ENCODE results near the gene HIPK2.

The HIPK2 gene

DNA sequence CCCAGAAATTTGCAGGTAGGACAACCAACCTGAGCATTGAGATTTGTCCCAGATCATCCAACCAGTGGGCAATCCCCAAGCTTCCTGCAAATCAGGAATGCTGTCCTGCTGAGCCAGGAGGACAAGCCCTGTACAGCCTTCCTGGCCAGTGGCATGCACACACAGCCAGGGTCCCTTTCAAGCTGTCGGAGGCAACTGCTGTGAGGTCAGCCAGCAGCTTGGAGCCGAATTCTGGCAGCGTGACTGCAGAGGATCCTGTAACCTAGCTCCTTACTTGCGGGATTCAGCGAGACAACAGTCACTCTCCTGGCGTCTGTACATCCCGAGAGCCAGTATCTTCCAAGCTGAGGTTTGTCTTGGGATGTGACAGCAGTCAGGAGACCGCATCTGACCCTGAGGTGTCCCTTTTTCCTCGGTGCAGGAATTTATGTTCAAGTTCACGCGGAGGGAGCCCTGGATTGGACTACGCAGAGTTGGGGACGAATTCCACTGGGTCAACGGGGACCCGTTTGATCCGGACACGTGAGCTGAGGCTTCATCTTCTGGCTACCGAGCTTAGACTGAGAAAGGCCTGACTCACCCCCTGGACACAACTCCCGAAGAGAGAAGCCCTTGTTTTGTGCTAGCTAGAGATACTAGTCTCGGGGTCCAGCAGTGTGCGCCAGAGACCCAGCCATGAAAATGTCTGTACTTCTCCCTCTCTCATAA is 236.0 kb downstream of the HIPK2 start:
- TF ChIP-seq, protein P1, sequence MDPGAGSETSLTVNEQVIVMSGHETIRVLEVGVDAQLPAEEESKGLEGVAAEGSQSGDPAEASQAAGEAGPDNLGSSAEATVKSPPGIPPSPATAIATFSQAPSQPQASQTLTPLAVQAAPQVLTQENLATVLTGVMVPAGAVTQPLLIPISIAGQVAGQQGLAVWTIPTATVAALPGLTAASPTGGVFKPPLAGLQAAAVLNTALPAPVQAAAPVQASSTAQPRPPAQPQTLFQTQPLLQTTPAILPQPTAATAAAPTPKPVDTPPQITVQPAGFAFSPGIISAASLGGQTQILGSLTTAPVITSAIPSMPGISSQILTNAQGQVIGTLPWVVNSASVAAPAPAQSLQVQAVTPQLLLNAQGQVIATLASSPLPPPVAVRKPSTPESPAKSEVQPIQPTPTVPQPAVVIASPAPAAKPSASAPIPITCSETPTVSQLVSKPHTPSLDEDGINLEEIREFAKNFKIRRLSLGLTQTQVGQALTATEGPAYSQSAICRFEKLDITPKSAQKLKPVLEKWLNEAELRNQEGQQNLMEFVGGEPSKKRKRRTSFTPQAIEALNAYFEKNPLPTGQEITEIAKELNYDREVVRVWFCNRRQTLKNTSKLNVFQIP (CRISPR knock-in tag; IDR thresholded peaks at IDR 0.05; ENCODE audit: borderline replicate concordance, low read depth) = no peak
- TF ChIP-seq CSDC2 (CRISPR knock-in tag; IDR thresholded peaks at IDR 0.05) (no peak), ESRRG (CRISPR knock-in tag; IDR thresholded peaks at IDR 0.05) (no peak), TOX (CRISPR knock-in tag; IDR thresholded peaks at IDR 0.05; ENCODE audit: borderline replicate concordance) (no peak), OSR1 (CRISPR knock-in tag; IDR thresholded peaks at IDR 0.05) (no peak), ZC3H10 (CRISPR knock-in tag; IDR thresholded peaks at IDR 0.05) (no peak)
- TF ChIP-seq, protein P2, sequence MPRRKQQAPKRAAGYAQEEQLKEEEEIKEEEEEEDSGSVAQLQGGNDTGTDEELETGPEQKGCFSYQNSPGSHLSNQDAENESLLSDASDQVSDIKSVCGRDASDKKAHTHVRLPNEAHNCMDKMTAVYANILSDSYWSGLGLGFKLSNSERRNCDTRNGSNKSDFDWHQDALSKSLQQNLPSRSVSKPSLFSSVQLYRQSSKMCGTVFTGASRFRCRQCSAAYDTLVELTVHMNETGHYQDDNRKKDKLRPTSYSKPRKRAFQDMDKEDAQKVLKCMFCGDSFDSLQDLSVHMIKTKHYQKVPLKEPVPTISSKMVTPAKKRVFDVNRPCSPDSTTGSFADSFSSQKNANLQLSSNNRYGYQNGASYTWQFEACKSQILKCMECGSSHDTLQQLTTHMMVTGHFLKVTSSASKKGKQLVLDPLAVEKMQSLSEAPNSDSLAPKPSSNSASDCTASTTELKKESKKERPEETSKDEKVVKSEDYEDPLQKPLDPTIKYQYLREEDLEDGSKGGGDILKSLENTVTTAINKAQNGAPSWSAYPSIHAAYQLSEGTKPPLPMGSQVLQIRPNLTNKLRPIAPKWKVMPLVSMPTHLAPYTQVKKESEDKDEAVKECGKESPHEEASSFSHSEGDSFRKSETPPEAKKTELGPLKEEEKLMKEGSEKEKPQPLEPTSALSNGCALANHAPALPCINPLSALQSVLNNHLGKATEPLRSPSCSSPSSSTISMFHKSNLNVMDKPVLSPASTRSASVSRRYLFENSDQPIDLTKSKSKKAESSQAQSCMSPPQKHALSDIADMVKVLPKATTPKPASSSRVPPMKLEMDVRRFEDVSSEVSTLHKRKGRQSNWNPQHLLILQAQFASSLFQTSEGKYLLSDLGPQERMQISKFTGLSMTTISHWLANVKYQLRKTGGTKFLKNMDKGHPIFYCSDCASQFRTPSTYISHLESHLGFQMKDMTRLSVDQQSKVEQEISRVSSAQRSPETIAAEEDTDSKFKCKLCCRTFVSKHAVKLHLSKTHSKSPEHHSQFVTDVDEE (CRISPR knock-in tag; IDR thresholded peaks at IDR 0.05) = no peak
- no peak; the same call in 1 of the 3 replicates for ATAC-seq

DNA sequence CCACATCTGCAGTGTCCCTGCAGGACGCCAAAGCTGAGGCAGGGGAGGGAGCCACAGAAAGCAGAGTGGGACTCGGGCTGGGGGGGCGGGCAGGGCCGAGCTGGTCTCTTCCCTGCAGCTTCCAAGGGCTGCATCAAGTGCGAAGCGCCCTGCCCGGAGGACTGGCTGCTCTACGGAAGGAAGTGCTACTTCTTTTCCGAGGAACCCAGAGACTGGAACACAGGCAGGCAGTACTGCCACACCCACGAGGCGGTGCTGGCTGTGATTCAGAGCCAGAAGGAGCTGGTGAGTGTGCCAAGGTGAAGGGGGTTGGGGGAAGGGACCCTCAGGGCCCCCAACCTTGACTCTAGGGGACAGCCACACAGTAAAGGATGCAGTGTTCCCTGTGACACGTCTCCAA is 237.6 kb downstream of the HIPK2 start:
- TF ChIP-seq ARNTL (CRISPR knock-in tag; IDR thresholded peaks at IDR 0.05; ENCODE audit: borderline replicate concordance, low read depth) (no peak), GLIS3 (CRISPR knock-in tag; IDR thresholded peaks at IDR 0.05) (no peak), TCF4 (CRISPR knock-in tag; IDR thresholded peaks at IDR 0.05; ENCODE audit: borderline replicate concordance) (no peak), PPARA (CRISPR knock-in tag; IDR thresholded peaks at IDR 0.05; ENCODE audit: borderline replicate concordance) (no peak), BACH2 (CRISPR knock-in tag; IDR thresholded peaks at IDR 0.05; ENCODE audit: borderline replicate concordance) (no peak), ZNF565 (CRISPR knock-in tag; conservative IDR thresholded peaks at IDR 0.05; ENCODE audit: low read depth) (no peak), ZNF8 (CRISPR knock-in tag; IDR thresholded peaks at IDR 0.05) (no peak), CSDC2 (CRISPR knock-in tag; IDR thresholded peaks at IDR 0.05) (no peak)
- TF ChIP-seq, protein P3, sequence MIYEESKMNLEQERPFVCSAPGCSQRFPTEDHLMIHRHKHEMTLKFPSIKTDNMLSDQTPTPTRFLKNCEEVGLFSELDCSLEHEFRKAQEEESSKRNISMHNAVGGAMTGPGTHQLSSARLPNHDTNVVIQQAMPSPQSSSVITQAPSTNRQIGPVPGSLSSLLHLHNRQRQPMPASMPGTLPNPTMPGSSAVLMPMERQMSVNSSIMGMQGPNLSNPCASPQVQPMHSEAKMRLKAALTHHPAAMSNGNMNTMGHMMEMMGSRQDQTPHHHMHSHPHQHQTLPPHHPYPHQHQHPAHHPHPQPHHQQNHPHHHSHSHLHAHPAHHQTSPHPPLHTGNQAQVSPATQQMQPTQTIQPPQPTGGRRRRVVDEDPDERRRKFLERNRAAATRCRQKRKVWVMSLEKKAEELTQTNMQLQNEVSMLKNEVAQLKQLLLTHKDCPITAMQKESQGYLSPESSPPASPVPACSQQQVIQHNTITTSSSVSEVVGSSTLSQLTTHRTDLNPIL (CRISPR knock-in tag; IDR thresholded peaks at IDR 0.05; ENCODE audit: low read depth) = no peak
- TF ChIP-seq, protein P4, sequence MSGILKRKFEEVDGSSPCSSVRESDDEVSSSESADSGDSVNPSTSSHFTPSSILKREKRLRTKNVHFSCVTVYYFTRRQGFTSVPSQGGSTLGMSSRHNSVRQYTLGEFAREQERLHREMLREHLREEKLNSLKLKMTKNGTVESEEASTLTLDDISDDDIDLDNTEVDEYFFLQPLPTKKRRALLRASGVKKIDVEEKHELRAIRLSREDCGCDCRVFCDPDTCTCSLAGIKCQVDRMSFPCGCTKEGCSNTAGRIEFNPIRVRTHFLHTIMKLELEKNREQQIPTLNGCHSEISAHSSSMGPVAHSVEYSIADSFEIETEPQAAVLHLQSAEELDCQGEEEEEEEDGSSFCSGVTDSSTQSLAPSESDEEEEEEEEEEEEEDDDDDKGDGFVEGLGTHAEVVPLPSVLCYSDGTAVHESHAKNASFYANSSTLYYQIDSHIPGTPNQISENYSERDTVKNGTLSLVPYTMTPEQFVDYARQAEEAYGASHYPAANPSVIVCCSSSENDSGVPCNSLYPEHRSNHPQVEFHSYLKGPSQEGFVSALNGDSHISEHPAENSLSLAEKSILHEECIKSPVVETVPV (CRISPR knock-in tag; IDR thresholded peaks at IDR 0.05) = no peak
- TF ChIP-seq, protein P1 (CRISPR knock-in tag; IDR thresholded peaks at IDR 0.05; ENCODE audit: borderline replicate concordance, low read depth) = no peak
- ATAC-seq = no peak

- ATAC-seq = no peak
- no peak for TF ChIP-seq ZNF8 (CRISPR knock-in tag; IDR thresholded peaks at IDR 0.05)
- TF ChIP-seq CSDC2 (CRISPR knock-in tag; IDR thresholded peaks at IDR 0.05) = no peak
- TF ChIP-seq ZC3H10 (CRISPR knock-in tag; IDR thresholded peaks at IDR 0.05) = no peak
- no peak for TF ChIP-seq TCF4 (CRISPR knock-in tag; IDR thresholded peaks at IDR 0.05; ENCODE audit: borderline replicate concordance)
- TF ChIP-seq ZFP3 (CRISPR knock-in tag; IDR thresholded peaks at IDR 0.05) = no peak
- TF ChIP-seq, protein P4 (CRISPR knock-in tag; IDR thresholded peaks at IDR 0.05) = no peak
- no peak for TF ChIP-seq ESRRG (CRISPR knock-in tag; IDR thresholded peaks at IDR 0.05)
- TF ChIP-seq ZNF565 (CRISPR knock-in tag; conservative IDR thresholded peaks at IDR 0.05; ENCODE audit: low read depth) = no peak
- no peak for TF ChIP-seq PATZ1 (CRISPR knock-in tag; IDR thresholded peaks at IDR 0.05; ENCODE audit: borderline replicate concordance)
- TF ChIP-seq GLIS3 (CRISPR knock-in tag; IDR thresholded peaks at IDR 0.05) = no peak
- TF ChIP-seq, protein P2 (CRISPR knock-in tag; IDR thresholded peaks at IDR 0.05) = no peak
- no peak for TF ChIP-seq PPARA (CRISPR knock-in tag; IDR thresholded peaks at IDR 0.05; ENCODE audit: borderline replicate concordance)
Observed at GRCh38 chr7:139538881-139539635, 238.7 kb downstream of the HIPK2 start.
